Measurements from ENCODE around the gene NR3C2. TPM values are rescaled to one million over a fixed set of nuclear protein-coding genes. Genes with fewer than 3 reads are reported as not detected.

The NR3C2 gene
- total and polyA plus RNA-seq, 4 donors = 2.0 to 11.5 (median 3.2) TPM

DNA sequence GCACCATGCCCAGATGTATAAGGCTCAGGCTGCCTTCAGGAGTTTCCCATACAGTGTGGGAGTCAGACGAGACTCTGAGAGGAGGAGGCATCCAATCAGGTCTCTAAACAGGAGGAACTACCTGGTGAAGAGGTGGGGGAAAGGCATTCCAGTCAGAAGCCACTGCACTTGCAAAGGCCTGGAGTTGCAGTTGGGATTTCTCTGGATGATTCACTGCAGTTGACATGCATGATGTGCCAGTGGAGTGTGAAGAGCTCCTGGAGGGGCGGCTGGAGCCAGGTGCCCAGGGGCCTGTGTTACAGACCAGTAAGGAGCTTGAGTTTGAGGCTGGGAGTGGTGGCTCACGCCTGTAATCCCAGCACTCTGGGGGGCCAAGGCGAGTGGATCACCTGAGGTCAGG, 371.2 kb downstream of the NR3C2 start:
- no peak overlapping the region for H3K4me3 ChIP-seq (ENCODE audit: low read depth in 1 of 3, low read length in 3 of 3)
- no peak overlapping the region for H3K9ac ChIP-seq (ENCODE audit: low read depth in 1 of 2, low read length in 2 of 2)
- peaks cover 0 to 7% (median under 1%) of the 10 kb centered on the region in 4 donors for H3K9me3 ChIP-seq (ENCODE audit: control insufficient read depth in 4 of 4, low read length in 3 of 4)
- no peak for DNase-seq (ENCODE audit: low spot score)
- no peaks in the 10 kb centered on the region for H3K27me3 ChIP-seq (ENCODE audit: control insufficient read depth in 4 of 4, insufficient read depth in 4 of 4, low read length in 3 of 4)
- H3K4me1 ChIP-seq (ENCODE audit: control insufficient read depth in 4 of 4, insufficient read depth in 4 of 4, low read length in 3 of 4) = peaks cover 0 to 5% (median 2%) of the 10 kb centered on the region in 4 donors
- WGBS = 93% methylated on average over 4 of the region's 4 CpGs
- peaks cover 0 to 8% (median 2%) of the 10 kb centered on the region in 4 donors for H3K36me3 ChIP-seq (ENCODE audit: control insufficient read depth in 4 of 4, insufficient read depth in 3 of 4, low read depth in 1 of 4, low read length in 3 of 4)
- H3K27ac ChIP-seq (ENCODE audit: low read depth in 1 of 2, low read length in 2 of 2) = no peak overlapping the region
- TF ChIP-seq EGR1 (IDR thresholded peaks at IDR 0.05; ENCODE audit: low read depth in 2 of 2) (no peak), RXRA (IDR thresholded peaks at IDR 0.05) (no peak), SP1 (IDR thresholded peaks at IDR 0.05) (no peak)
- TF ChIP-seq, protein P1, sequence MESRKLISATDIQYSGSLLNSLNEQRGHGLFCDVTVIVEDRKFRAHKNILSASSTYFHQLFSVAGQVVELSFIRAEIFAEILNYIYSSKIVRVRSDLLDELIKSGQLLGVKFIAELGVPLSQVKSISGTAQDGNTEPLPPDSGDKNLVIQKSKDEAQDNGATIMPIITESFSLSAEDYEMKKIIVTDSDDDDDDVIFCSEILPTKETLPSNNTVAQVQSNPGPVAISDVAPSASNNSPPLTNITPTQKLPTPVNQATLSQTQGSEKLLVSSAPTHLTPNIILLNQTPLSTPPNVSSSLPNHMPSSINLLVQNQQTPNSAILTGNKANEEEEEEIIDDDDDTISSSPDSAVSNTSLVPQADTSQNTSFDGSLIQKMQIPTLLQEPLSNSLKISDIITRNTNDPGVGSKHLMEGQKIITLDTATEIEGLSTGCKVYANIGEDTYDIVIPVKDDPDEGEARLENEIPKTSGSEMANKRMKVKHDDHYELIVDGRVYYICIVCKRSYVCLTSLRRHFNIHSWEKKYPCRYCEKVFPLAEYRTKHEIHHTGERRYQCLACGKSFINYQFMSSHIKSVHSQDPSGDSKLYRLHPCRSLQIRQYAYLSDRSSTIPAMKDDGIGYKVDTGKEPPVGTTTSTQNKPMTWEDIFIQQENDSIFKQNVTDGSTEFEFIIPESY (IDR thresholded peaks at IDR 0.05) = no peak

DNA sequence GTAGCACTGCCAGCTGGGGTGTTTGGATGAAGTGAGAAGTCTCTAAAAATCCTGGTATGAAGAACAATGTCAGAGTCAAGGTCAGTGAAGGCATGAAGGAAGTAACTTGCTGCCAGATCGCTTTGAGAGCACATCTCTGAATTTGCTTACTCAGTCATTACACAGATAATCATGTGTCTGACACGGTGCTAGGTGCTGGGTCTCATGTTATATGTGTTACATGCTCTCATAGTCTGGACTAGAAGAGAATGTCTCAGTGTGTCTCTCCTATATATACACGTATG, 372.4 kb downstream of the NR3C2 start:
- peaks cover 0 to 2% (median under 1%) of the 10 kb centered on the region in 4 donors for H3K9me3 ChIP-seq (ENCODE audit: control insufficient read depth in 4 of 4, low read length in 3 of 4)
- H3K27ac ChIP-seq (ENCODE audit: low read depth in 1 of 2, low read length in 2 of 2) = no peak overlapping the region
- no peak for DNase-seq (ENCODE audit: low spot score)
- no peak overlapping the region for H3K9ac ChIP-seq (ENCODE audit: low read depth in 1 of 2, low read length in 2 of 2)
- TF ChIP-seq RXRA (IDR thresholded peaks at IDR 0.05) = no peak
- no peak for TF ChIP-seq HNF4A (conservative IDR thresholded peaks at IDR 0.05)
- no peak for TF ChIP-seq FOXA2 (IDR thresholded peaks at IDR 0.05)
- TF ChIP-seq HNF4G (IDR thresholded peaks at IDR 0.05) = no peak
- no peak for TF ChIP-seq FOXA1 (IDR thresholded peaks at IDR 0.05)
- no peak for TF ChIP-seq GABPA (IDR thresholded peaks at IDR 0.05 in 1 of 2, conservative IDR thresholded peaks at IDR 0.05 in 1 of 2)
- no peak for TF ChIP-seq EGR1 (IDR thresholded peaks at IDR 0.05; ENCODE audit: low read depth in 2 of 2)
- no peak for TF ChIP-seq RAD21 (IDR thresholded peaks at IDR 0.05)
- no peak for TF ChIP-seq NR2F2 (IDR thresholded peaks at IDR 0.05)
- no peak for TF ChIP-seq YY1 (IDR thresholded peaks at IDR 0.05)
- TF ChIP-seq ATF3 (IDR thresholded peaks at IDR 0.05) = no peak
- TF ChIP-seq SP1 (IDR thresholded peaks at IDR 0.05) = no peak
- no peak for TF ChIP-seq TAF1 (conservative IDR thresholded peaks at IDR 0.05)
- TF ChIP-seq, protein P2, sequence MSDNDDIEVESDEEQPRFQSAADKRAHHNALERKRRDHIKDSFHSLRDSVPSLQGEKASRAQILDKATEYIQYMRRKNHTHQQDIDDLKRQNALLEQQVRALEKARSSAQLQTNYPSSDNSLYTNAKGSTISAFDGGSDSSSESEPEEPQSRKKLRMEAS (IDR thresholded peaks at IDR 0.05) = no peak
- H3K27me3 ChIP-seq (ENCODE audit: control insufficient read depth in 4 of 4, insufficient read depth in 4 of 4, low read length in 3 of 4) = no peaks in the 10 kb centered on the region
- H3K4me1 ChIP-seq (ENCODE audit: control insufficient read depth in 4 of 4, insufficient read depth in 4 of 4, low read length in 3 of 4) = peaks cover 0 to 5% (median 2%) of the 10 kb centered on the region in 4 donors
- 70% methylated on average over 3 of the region's 3 CpGs for WGBS
- no peak overlapping the region for H3K4me3 ChIP-seq (ENCODE audit: low read depth in 1 of 3, low read length in 3 of 3)
- H3K36me3 ChIP-seq (ENCODE audit: control insufficient read depth in 4 of 4, insufficient read depth in 3 of 4, low read depth in 1 of 4, low read length in 3 of 4) = peaks cover 0 to 3% (median 1%) of the 10 kb centered on the region in 4 donors

DNA sequence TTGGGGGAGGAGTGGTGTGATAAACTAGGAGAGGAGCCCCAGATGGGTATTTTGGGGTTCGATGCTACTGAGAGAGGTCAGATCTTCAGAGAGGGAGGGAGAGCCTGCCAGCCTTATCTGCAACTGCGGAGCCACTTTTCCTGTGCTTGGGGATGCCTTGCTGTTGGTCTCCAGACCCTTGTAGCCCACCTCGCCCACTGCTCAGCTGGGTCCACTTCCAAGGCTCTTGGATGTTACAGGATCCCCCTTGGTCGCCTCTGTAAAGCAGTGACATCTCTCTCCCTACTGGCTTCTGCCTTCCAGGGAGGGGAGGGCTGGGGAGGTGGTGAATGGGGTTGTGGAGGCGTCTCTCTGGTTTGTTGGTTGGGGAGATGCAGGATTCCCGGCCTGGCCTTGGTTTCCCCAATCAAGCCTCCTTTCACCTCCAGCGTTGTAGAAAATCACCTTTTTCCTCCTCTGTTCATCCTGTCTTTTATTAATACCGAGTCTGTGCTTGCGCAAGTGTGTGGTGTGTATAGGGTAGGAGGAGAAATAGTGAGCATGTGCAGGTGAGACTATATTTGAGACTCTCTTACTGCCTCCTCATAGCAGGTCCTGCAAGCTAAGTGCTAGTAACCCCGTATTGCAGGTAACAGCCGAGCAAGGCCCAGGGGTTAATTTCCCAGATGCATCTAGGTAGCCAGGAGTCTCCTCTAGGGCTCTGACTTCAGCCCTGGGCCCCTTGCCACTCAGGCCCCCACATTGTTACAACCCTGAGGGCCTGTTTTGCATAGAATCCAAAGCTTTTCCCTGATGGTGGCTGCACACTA, 372.9 kb downstream of the NR3C2 start:
- WGBS = 92% methylated on average over 11 of the region's 11 CpGs
- H3K27ac ChIP-seq (ENCODE audit: low read depth in 1 of 2, low read length in 2 of 2) = no peak overlapping the region
- H3K9me3 ChIP-seq (ENCODE audit: control insufficient read depth in 4 of 4, low read length in 3 of 4) = no peaks in the 10 kb centered on the region
- no peak overlapping the region for H3K9ac ChIP-seq (ENCODE audit: low read depth in 1 of 2, low read length in 2 of 2)
- TF ChIP-seq FOXA1 (IDR thresholded peaks at IDR 0.05) (no peak), FOXA2 (IDR thresholded peaks at IDR 0.05) (no peak), GABPA (IDR thresholded peaks at IDR 0.05 in 1 of 2, conservative IDR thresholded peaks at IDR 0.05 in 1 of 2) (no peak), HNF4G (IDR thresholded peaks at IDR 0.05) (no peak), YY1 (IDR thresholded peaks at IDR 0.05) (no peak)
- H3K4me1 ChIP-seq (ENCODE audit: control insufficient read depth in 4 of 4, insufficient read depth in 4 of 4, low read length in 3 of 4) = peaks cover 0 to 5% (median 2%) of the 10 kb centered on the region in 4 donors
- H3K4me3 ChIP-seq (ENCODE audit: low read depth in 1 of 3, low read length in 3 of 3) = no peak overlapping the region
- no peak for DNase-seq (ENCODE audit: low spot score)
- no peaks in the 10 kb centered on the region for H3K27me3 ChIP-seq (ENCODE audit: control insufficient read depth in 4 of 4, insufficient read depth in 4 of 4, low read length in 3 of 4)
- H3K36me3 ChIP-seq (ENCODE audit: control insufficient read depth in 4 of 4, insufficient read depth in 3 of 4, low read depth in 1 of 4, low read length in 3 of 4) = peaks cover 0 to 6% (median 3%) of the 10 kb centered on the region in 4 donors
